Measurements from ENCODE around the gene MGAT5B. TPM values are rescaled to one million over a fixed set of nuclear protein-coding genes. Genes with fewer than 3 reads are reported as not detected.
"Not testable (repeated sequence)": the region's sequence is repeated elsewhere in the genome, so short reads cannot be mapped to it uniquely, and the experiment has no call there.

Gene MGAT5B
- total RNA-seq, 1 donor from 2014 or later, result 5.1 TPM

DNA sequence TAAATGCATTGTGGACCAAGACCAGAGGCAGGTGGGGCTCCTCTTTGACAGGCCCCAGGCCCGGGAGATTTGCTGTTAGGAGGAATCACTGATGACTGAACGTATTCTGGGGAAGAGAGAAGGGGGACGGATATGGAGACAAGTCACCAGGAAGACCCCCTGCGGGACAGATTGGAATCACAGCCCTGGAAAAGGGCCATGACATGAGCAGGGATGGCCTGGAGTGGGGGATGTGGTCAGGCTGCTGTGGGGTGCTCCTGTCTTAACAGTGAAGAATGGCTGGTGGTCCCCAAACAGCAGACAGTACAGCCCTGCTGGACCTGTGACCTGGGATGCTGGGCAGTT is 23.7 kb upstream of the MGAT5B start:
- no peak for DNase-seq (ENCODE audit: low read depth)
- Histone ChIP-seq H3K4me3 (ENCODE audit: low read depth, low read length) (no peak overlapping the region), H3K27me3 (ENCODE audit: control insufficient read depth, insufficient read depth, low read length) (peaks cover 37% of the 10 kb centered on the region), H3K36me3 (ENCODE audit: control insufficient read depth, insufficient read depth, low read length) (no peaks in the 10 kb centered on the region)
- TF ChIP-seq, protein P1, sequence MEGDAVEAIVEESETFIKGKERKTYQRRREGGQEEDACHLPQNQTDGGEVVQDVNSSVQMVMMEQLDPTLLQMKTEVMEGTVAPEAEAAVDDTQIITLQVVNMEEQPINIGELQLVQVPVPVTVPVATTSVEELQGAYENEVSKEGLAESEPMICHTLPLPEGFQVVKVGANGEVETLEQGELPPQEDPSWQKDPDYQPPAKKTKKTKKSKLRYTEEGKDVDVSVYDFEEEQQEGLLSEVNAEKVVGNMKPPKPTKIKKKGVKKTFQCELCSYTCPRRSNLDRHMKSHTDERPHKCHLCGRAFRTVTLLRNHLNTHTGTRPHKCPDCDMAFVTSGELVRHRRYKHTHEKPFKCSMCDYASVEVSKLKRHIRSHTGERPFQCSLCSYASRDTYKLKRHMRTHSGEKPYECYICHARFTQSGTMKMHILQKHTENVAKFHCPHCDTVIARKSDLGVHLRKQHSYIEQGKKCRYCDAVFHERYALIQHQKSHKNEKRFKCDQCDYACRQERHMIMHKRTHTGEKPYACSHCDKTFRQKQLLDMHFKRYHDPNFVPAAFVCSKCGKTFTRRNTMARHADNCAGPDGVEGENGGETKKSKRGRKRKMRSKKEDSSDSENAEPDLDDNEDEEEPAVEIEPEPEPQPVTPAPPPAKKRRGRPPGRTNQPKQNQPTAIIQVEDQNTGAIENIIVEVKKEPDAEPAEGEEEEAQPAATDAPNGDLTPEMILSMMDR (IDR thresholded peaks at IDR 0.05; ENCODE audit: insufficient read depth, low read length, poor library complexity, severe bottlenecking), result no peak

GRCh38 chr17:76844846-76845245 is 23.4 kb upstream of the MGAT5B start:
- DNase-seq (ENCODE audit: low read depth), result no peak
- H3K27me3 ChIP-seq (ENCODE audit: control insufficient read depth, insufficient read depth, low read length), result peaks cover 36% of the 10 kb centered on the region

DNA sequence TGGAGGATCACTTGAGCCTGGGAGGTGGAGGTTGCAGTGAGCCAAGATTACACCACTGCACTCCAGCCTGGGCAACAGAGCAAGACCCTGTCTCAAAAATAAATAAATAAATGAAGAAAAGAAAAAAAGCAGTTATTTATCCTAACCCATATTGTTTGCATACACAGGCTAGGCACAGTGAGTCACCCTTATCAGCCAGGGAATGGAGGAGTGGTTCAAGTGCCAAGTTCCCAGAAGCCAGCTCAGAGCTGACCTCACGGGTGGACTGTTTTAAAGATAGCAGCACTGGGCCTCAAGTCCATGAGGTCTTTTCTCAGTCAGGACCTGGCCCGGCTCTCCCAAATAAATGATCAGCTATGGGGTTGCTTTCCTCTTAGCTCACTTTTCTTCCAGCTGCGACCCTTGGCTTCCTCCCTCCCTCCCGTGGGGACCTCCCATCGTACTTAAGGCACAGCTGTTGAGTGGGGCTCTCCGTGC is 22.6 kb upstream of the MGAT5B start:
- no peak for DNase-seq (ENCODE audit: low read depth)
- peaks cover 30% of the 10 kb centered on the region for H3K27me3 ChIP-seq (ENCODE audit: control insufficient read depth, insufficient read depth, low read length)
- no peaks in the 10 kb centered on the region for H3K36me3 ChIP-seq (ENCODE audit: control insufficient read depth, insufficient read depth, low read length)
- TF ChIP-seq, protein P1 (IDR thresholded peaks at IDR 0.05; ENCODE audit: insufficient read depth, low read length, poor library complexity, severe bottlenecking), result no peak
- no peak overlapping the region for H3K4me3 ChIP-seq (ENCODE audit: low read depth, low read length)

More at GRCh38 chr17:76844846-76845245, 23.4 kb upstream of the MGAT5B start:
- no peaks in the 10 kb centered on the region for H3K36me3 ChIP-seq (ENCODE audit: control insufficient read depth, insufficient read depth, low read length)
- TF ChIP-seq, protein P1 (IDR thresholded peaks at IDR 0.05; ENCODE audit: insufficient read depth, low read length, poor library complexity, severe bottlenecking), result no peak
- no peak overlapping the region for H3K4me3 ChIP-seq (ENCODE audit: low read depth, low read length)

DNA sequence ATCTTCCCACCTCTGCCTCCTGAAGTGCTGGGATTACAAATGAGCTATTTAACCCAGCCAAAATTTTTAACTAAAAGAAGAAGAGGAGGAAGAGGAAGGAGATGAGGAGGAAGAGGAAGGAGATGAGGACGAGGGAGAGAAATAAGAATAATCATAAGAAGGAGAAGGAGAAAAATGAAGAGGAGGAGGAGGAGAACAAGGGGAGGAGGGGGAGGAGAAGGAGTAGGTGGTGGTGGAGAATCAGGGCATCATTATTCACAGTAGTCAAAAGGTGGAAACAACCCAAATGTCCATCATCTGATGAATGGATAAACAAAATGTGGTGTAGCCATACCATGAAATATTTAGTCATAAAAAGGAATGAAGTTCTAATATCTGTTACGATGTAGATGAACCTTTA is 21.2 kb upstream of the MGAT5B start:
- TF ChIP-seq, protein P1 (IDR thresholded peaks at IDR 0.05; ENCODE audit: insufficient read depth, low read length, poor library complexity, severe bottlenecking), result no peak
- no peaks in the 10 kb centered on the region for H3K36me3 ChIP-seq (ENCODE audit: control insufficient read depth, insufficient read depth, low read length)

GRCh38 chr17:76848670-76849069 is 19.5 kb upstream of the MGAT5B start:
- no peak for DNase-seq (ENCODE audit: low read depth)
- H3K36me3 ChIP-seq (ENCODE audit: control insufficient read depth, insufficient read depth, low read length), result no peaks in the 10 kb centered on the region
- H3K27me3 ChIP-seq (ENCODE audit: control insufficient read depth, insufficient read depth, low read length), result peaks cover 11% of the 10 kb centered on the region
- H3K4me3 ChIP-seq (ENCODE audit: low read depth, low read length), result no peak overlapping the region
- TF ChIP-seq, protein P1 (IDR thresholded peaks at IDR 0.05; ENCODE audit: insufficient read depth, low read length, poor library complexity, severe bottlenecking), result no peak

More for the DNA sequence above, 21.2 kb upstream of the MGAT5B start:
- peaks cover 16% of the 10 kb centered on the region for H3K27me3 ChIP-seq (ENCODE audit: control insufficient read depth, insufficient read depth, low read length)
- no peak overlapping the region for H3K4me3 ChIP-seq (ENCODE audit: low read depth, low read length)
- DNase-seq (ENCODE audit: low read depth), result no peak

DNA sequence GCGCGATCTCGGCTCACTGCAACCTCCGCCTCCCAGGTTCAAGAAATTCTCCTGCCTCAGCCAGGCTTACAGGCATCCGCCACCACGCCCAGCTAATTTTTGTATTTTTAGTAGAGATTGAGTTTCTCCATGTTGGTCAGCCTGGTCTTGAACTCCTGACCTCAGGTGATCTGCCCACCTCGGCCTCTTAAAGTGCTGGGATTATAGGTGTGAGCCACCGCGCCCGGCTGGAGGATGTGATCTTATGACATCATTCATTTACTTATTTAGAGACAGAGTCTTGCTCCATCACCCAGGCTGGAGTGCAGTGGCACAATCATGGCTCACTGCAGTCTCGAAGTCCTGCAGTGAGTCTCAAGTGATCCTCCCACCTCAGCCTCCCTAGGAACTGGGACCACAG is 19.0 kb upstream of the MGAT5B start:
- DNase-seq (ENCODE audit: low read depth); H3K27me3 ChIP-seq (ENCODE audit: control insufficient read depth, insufficient read depth, low read length); H3K36me3 ChIP-seq (ENCODE audit: control insufficient read depth, insufficient read depth, low read length); H3K4me3 ChIP-seq (ENCODE audit: low read depth, low read length): not testable (repeated sequence)

Data from kidney epithelial cell (primary cell).